HL-60 (cell line): ENCODE measurements around the gene IFT22.

ENCODE experiments used
- DNase-seq, 2 experiments: peaks; one replicate each; pipeline ENCODE4 v3.0.0-alpha.2; 2010 to 2020; ENCODE audit warnings: low read depth in 1 of 2, low spot score in 1 of 2
- H3K27ac ChIP-seq: fragments of 250-450 bp; sonication (Bioruptor Pico); replicated peaks from 2 replicates; pipeline ENCODE4 v1.5.1; 2020; ENCODE audit warnings: mild to moderate bottlenecking, moderate library complexity
- H3K27me3 ChIP-seq: fragments of 250-450 bp; sonication (Bioruptor Pico); 2 replicates; pipeline ENCODE4 v1.5.1; 2021; ENCODE audit warnings: mild to moderate bottlenecking, moderate library complexity; ENCODE audit not compliant: insufficient read depth, poor library complexity, severe bottlenecking
- H3K4me3 ChIP-seq: replicated peaks from 2 replicates; pipeline ENCODE4 v1.5.1; 2011; ENCODE audit warnings: mild to moderate bottlenecking, control low read depth, low read length; ENCODE audit not compliant: insufficient read depth
- CTCF ChIP-seq: IDR thresholded peaks from one replicate; pipeline ENCODE4 v1.5.1; 2011; ENCODE audit warnings: low read length, control low read depth, inconsistent platforms; ENCODE audit not compliant: insufficient read depth
- GABPA ChIP-seq: IDR thresholded peaks from 2 replicates; pipeline ENCODE4 v1.6.1; 2012; ENCODE audit warnings: low read depth
- POLR2AphosphoS5 ChIP-seq: IDR thresholded peaks from 2 replicates; pipeline ENCODE4 v1.6.1; 2012; ENCODE audit warnings: low read depth
- REST ChIP-seq: IDR thresholded peaks from 2 replicates; pipeline ENCODE4 v1.6.1; 2012; ENCODE audit warnings: low read depth; ENCODE audit not compliant: insufficient replicate concordance
- SPI1 ChIP-seq: IDR thresholded peaks from 2 replicates; pipeline ENCODE4 v1.6.1; 2012; ENCODE audit warnings: low read depth, mild to moderate bottlenecking, borderline replicate concordance

The IFT22 gene

GRCh38 chr7:101302641-101303101 is 18.9 kb downstream of the IFT22 start:
- Histone ChIP-seq H3K27ac (no peak overlapping the region), H3K27me3 (peaks cover 25% of the 10 kb centered on the region), H3K4me3 (no peak overlapping the region)
- DNase-seq = no peak
- no peak for TF ChIP-seq POLR2AphosphoS5
- TF ChIP-seq GABPA = no peak
- TF ChIP-seq SPI1 = no peak
- no peak for TF ChIP-seq REST
- no peak for TF ChIP-seq CTCF

GRCh38 chr7:101300465-101301376 is 20.9 kb downstream of the IFT22 start:
- no peak for DNase-seq
- no peak for TF ChIP-seq SPI1
- H3K27ac ChIP-seq = no peak overlapping the region
- peaks cover 25% of the 10 kb centered on the region for H3K27me3 ChIP-seq
- H3K4me3 ChIP-seq = no peak overlapping the region

DNA sequence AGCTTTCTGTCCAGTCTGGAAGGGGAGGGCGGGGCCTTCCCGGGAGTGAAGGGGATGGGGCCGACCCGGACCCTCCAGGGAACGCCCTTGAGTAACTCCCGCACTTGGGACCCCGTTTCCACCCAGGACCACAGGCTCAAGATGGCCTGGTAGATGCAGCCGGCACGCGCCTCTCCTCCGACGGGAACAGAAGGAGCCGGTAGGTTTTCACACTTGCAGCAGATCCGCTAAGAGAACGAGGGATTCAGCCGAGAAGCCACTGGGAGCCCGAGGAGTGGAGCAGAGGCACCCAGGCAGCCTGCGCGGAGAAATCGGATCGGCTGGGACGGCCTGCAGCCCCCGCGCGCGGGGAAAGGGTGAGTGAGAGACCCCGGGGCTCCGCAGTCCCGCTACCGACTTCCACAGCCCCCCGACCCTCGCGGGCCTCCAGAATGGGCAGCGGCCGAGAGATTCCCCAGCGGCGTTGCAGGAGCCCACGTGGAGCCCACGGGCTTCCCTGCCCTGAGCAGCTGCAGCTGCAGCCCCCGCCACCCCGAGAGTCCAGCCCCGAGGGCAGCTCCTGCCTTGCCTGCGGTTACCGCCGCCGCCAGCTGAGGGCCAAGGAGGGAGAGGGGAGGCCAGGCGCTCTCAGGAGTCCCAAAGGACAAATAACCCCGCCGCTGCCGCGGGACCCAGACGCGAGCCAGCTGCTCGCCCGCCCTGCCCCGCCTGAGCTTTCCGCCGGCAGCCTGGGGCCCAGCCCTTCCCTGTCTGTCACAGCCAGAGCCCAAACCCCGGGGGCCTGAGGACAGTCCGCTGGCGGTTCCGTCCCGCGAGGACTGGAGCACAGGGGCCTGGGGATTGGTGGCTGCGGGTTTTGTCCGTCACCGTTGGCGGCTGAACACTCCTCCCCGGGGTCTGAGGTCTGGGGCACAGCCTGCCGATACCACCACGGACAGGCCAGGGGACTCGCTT is 21.8 kb downstream of the IFT22 start:
- Histone ChIP-seq H3K27ac (no peak overlapping the region), H3K4me3 (no peak overlapping the region)
- DNase-seq = no peak

More for the DNA sequence above, 21.8 kb downstream of the IFT22 start:
- TF ChIP-seq REST (no peak), POLR2AphosphoS5 (no peak), GABPA (no peak), CTCF (no peak), SPI1 (no peak)
- peaks cover 25% of the 10 kb centered on the region for H3K27me3 ChIP-seq
